Endothelial cell of umbilical vein (primary cell): Measurements from ENCODE around the gene NPNT. TPM values are rescaled to one million over a fixed set of nuclear protein-coding genes. Genes with fewer than 3 reads are reported as not detected.

Experiments used
- BruUV-seq: library from RNA; stranded (reverse); fragments of 400-500 nt; replicated peaks from 2 replicates; lab custom pipeline; 2021; lab: Mats Ljungman, UMichigan
- CTCF ChIA-PET: fragments of 300-600, 350-600 bp; sonication (Branson Sonifier 250); formaldehyde crosslinking; loops from one replicate; lab custom pipeline; 2021; ENCODE audit warnings: antibody characterized with exemption, inconsistent platforms; lab: Charles Lee
- POLR2A ChIA-PET: fragments of 300-600, 350-600 bp; sonication (Branson Sonifier 250); formaldehyde crosslinking; loops from one replicate; lab custom pipeline; 2021; ENCODE audit warnings: antibody characterized with exemption, inconsistent platforms; lab: Charles Lee
- DNase-seq: peaks from one replicate; pipeline ENCODE4 v3.0.0-alpha.2; 2011; ENCODE audit warnings: low read depth, low spot score
- FAIRE-seq: peaks from 2 replicates; lab custom pipeline; 2011; peaks lifted over from hg19 to GRCh38; lab: Jason Lieb, UNC
- H2AFZ ChIP-seq: 2 replicates; pipeline ENCODE4 v1.6.0; 2012; ENCODE audit warnings: low read depth, low read length, control low read depth, inconsistent platforms
- H3K27ac ChIP-seq: 2 replicates; pipeline ENCODE4 v1.5.1; 2011; ENCODE audit warnings: low read depth, mild to moderate bottlenecking, control low read depth, low read length, moderate library complexity; ENCODE audit not compliant: insufficient read depth
- H3K27me3 ChIP-seq, 2 experiments: 2 replicates each; pipeline versions ENCODE4 v1.6.0 to v1.6.1; 2011; ENCODE audit warnings: low read length in 2 of 2, mixed read lengths in 1 of 2; ENCODE audit not compliant: control insufficient read depth in 2 of 2, insufficient read depth in 2 of 2
- H3K36me3 ChIP-seq, 2 experiments: 2 replicates in 1 of 2; 3 replicates in 1 of 2; pipeline ENCODE4 v1.5.1; 2011; ENCODE audit warnings: low read length in 2 of 2, mild to moderate bottlenecking in 1 of 2, moderate library complexity in 1 of 2; ENCODE audit not compliant: control insufficient read depth in 2 of 2, insufficient read depth in 2 of 2; ENCODE audit errors: extremely low read depth in 1 of 2
- H3K4me1 ChIP-seq: 3 replicates; pipeline ENCODE4 v1.5.1; 2011; ENCODE audit warnings: mild to moderate bottlenecking, low read length; ENCODE audit not compliant: control insufficient read depth, insufficient read depth; ENCODE audit errors: extremely low read depth
- H3K4me2 ChIP-seq: 2 replicates; pipeline ENCODE4 v1.6.1; 2011; ENCODE audit warnings: low read length, control low read depth, mixed read lengths; ENCODE audit not compliant: insufficient read depth
- H3K4me3 ChIP-seq, 3 experiments: fragments of 200-600 bp in 1 of 3; sonication (generic), shearing (Covaris generic) in 1 of 3; replicated peaks in 1 of 3; 2 replicates each; pipeline ENCODE4 v1.5.1; 2011 to 2016; ENCODE audit warnings: control low read depth in 3 of 3, low read length in 3 of 3, mild to moderate bottlenecking in 2 of 3, inconsistent platforms in 1 of 3, low read depth in 1 of 3, moderate library complexity in 1 of 3; ENCODE audit not compliant: insufficient read depth in 1 of 3
- H3K79me2 ChIP-seq: 2 replicates; pipeline ENCODE4 v1.6.0; 2012; ENCODE audit warnings: low read length, inconsistent platforms; ENCODE audit not compliant: control insufficient read depth, insufficient read depth
- H3K9ac ChIP-seq: replicated peaks from 2 replicates; pipeline ENCODE3; 2011; ENCODE audit warnings: low read length, control low read depth; ENCODE audit not compliant: insufficient read depth; ENCODE audit errors: extremely low read depth
- H3K9me1 ChIP-seq: replicated peaks from 3 replicates; pipeline ENCODE4 v1.6.0; 2011; ENCODE audit warnings: mild to moderate bottlenecking, low read length; ENCODE audit not compliant: control insufficient read depth, insufficient read depth; ENCODE audit errors: extremely low read depth
- H3K9me3 ChIP-seq: replicated peaks from 2 replicates; pipeline ENCODE4 v1.5.1; 2012; ENCODE audit warnings: low read length, inconsistent platforms; ENCODE audit not compliant: control insufficient read depth, insufficient read depth
- H4K20me1 ChIP-seq: replicated peaks from 2 replicates; pipeline ENCODE3; 2011; ENCODE audit warnings: mild to moderate bottlenecking, low read length; ENCODE audit not compliant: control insufficient read depth, insufficient read depth; ENCODE audit errors: extremely low read depth
- CTCF ChIP-seq, 2 donors: IDR thresholded peaks; 1 replicate in 1 of 2; 2 replicates in 1 of 2; pipeline ENCODE4 v1.5.1; 2011; ENCODE audit warnings: low read length in 2 of 2, mild to moderate bottlenecking in 2 of 2, moderate library complexity in 2 of 2, control low read depth in 1 of 2, inconsistent platforms in 1 of 2, low read depth in 1 of 2; ENCODE audit not compliant: insufficient read depth in 1 of 2; ENCODE audit errors: extremely low read depth in 1 of 2
- EZH2 ChIP-seq: IDR thresholded peaks from 2 replicates; pipeline ENCODE4 v1.6.1; 2012; ENCODE audit warnings: borderline replicate concordance, low read depth, mild to moderate bottlenecking, moderate library complexity, low read length, inconsistent platforms; ENCODE audit not compliant: severe bottlenecking
- FOS ChIP-seq: IDR thresholded peaks from 2 replicates; pipeline ENCODE4 v1.6.1; 2011; ENCODE audit warnings: mild to moderate bottlenecking, low read length, moderate library complexity, borderline replicate concordance; ENCODE audit not compliant: insufficient read depth
- GATA2 ChIP-seq: IDR thresholded peaks from 2 replicates; pipeline ENCODE4 v1.7.0; 2011; ENCODE audit warnings: low read depth, mild to moderate bottlenecking, moderate library complexity, mixed read lengths, low read length; ENCODE audit not compliant: insufficient read length, insufficient read depth
- JUN ChIP-seq: IDR thresholded peaks from 2 replicates; pipeline ENCODE4 v1.6.1; 2011; ENCODE audit warnings: borderline replicate concordance, low read depth; ENCODE audit not compliant: insufficient read length, insufficient read depth
- MYC ChIP-seq: IDR thresholded peaks from one replicate; pipeline ENCODE4 v1.6.1; 2011; ENCODE audit warnings: mild to moderate bottlenecking, low read depth, low read length
- POLR2A ChIP-seq: IDR thresholded peaks from 2 replicates; pipeline ENCODE4 v1.6.1; 2012; ENCODE audit warnings: low read depth, mild to moderate bottlenecking, control low read depth, low read length
- POLR2AphosphoS5 ChIP-seq: IDR thresholded peaks from 2 replicates; pipeline ENCODE4 v1.6.1; 2012; ENCODE audit warnings: low read depth, mild to moderate bottlenecking, control low read depth, low read length, moderate library complexity; ENCODE audit not compliant: insufficient read depth
- dilution Hi-C: fragments of 300-500 bp; cut with MboI; formaldehyde crosslinking; loops from one replicate; pipeline ENCODE4 v1.15.0; 2019; ENCODE audit warnings: low sequenced_read_pairs; ENCODE audit not compliant: extremely low pct_ligation_motif_present
- intact Hi-C: fragments of 100-400 bp; cut with micrococcal nuclease; formaldehyde crosslinking; loops from one replicate; pipeline ENCODE4 v1.10.0; 2022
- polyA plus RNA-seq, 4 experiments: library from polyadenylated mRNA; depleted of rRNA in 3 of 4; stranded (reverse) in 3 of 4; unstranded in 1 of 4; fragments of >200 nt; gene quantifications; 2 replicates each; pipeline versions ENCODE4 v1.2.1 to v1.2.3, GENCODE V29; 2011 to 2012; ENCODE audit warnings: missing spikeins in 1 of 4
- total RNA-seq: library from RNA; stranded (reverse); gene quantifications from 2 replicates; pipeline ENCODE4 v1.2.3, GENCODE V29; 2021
- TF ChIP-seq, protein P1 (sequence below): IDR thresholded peaks from 2 replicates; pipeline ENCODE4 v1.6.1; 2011; ENCODE audit not compliant: insufficient read depth, insufficient read length

Gene NPNT
- total and polyA plus RNA-seq, 2 donors (not counting 3 experiments of a cell fraction or from before 2014, with no cell fraction given): not detected

DNA sequence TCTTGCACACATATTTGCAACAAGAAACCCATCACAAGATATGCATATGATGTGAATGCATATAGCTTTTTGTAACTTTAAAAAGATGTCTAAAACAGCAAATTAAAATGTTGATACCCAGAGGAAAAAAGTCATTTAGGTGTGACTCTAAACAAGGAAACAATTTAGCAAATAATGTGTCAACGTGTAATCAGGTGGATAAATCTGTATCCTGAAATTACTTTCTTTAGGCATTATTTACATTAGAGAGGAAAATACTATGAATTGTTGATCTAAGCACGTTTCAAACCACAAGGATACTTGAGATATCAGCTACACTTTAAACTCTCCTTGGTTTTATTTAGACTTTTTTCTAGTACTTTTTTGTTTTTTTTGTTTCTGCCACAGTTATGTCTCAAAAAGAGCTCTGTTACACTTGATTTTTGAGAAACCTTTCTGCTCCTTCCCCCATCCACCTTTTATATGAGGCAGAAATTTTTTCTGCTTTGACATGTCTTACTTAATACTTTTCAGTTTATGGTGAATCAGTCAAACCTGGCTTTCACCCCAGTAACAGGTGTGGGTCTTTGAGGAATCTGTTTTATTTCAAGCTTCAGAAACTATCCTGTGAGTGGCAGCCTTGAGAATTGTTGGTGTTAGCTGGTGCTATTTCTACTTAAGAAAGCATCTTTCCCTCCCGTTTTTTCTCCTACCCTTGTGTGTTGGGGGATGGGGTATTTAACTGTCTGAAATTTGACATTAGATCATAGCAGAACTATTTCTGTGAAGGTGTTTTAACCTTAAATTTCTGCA is 1.9 kb downstream of the NPNT start:
- Histone ChIP-seq H3K9ac (no peak overlapping the region), H2AFZ (no peak overlapping the region), H3K79me2 (no peaks in the 10 kb centered on the region), H4K20me1 (no peaks in the 10 kb centered on the region), H3K9me3 (no peaks in the 10 kb centered on the region), H3K4me2 (no peak overlapping the region), H3K27me3 (peaks cover 56 to 92% of the 10 kb centered on the region in 2 experiments), H3K4me1 (peaks cover 8% of the 10 kb centered on the region), H3K4me3 (no peak overlapping the region), H3K36me3 (no peaks in the 10 kb centered on the region), H3K9me1 (no peaks in the 10 kb centered on the region), H3K27ac (no peak overlapping the region)
- FAIRE-seq (peak; percentile 12), DNase-seq (no peak)
- no TSS peak for BruUV-seq
- dilution Hi-C loops (no loop called here), intact Hi-C loops (no loop called here)
- CTCF ChIA-PET: interaction anchor here (2.3 kb wide), 1 partner anchor 9 kb away, joined by 6 read pairs; no protein-coding TSS in a partner anchor
- TF ChIP-seq EZH2: no peak
- no peak for TF ChIP-seq FOS
- no peak for TF ChIP-seq GATA2
- no peak for TF ChIP-seq MYC
- no peak for TF ChIP-seq POLR2AphosphoS5
- no peak for TF ChIP-seq CTCF (IDR thresholded peaks at IDR 0.05; ENCODE audit: extremely low read depth in 1 of 2, insufficient read depth in 1 of 2, low read depth in 1 of 2, low read length in 2 of 2)
- TF ChIP-seq, protein P1, sequence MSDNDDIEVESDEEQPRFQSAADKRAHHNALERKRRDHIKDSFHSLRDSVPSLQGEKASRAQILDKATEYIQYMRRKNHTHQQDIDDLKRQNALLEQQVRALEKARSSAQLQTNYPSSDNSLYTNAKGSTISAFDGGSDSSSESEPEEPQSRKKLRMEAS: no peak
- TF ChIP-seq JUN: no peak
- TF ChIP-seq POLR2A: no peak
- POLR2A ChIA-PET: no interaction called here
